Prostate gland (tissue), 2 donors: ENCODE measurements around the gene TLR9.

Source experiments
- POLR2A ChIP-seq: fragments of 450-650 bp; IDR thresholded peaks from one replicate; pipeline ENCODE4 v1.6.1; 2016; ENCODE audit warnings: antibody characterized with exemption, mild to moderate bottlenecking
- TF ChIP-seq, protein P1 (sequence below), 4 experiments: fragments of 200-600 bp in 2 of 4; fragments of 450-650 bp in 2 of 4; sonication (generic) in 2 of 4; IDR thresholded peaks; 1 replicate in 3 of 4; 2 replicates in 1 of 4; pipeline ENCODE4 v1.5.1; 2016 to 2019; ENCODE audit warnings: antibody characterized with exemption in 4 of 4, mild to moderate bottlenecking in 2 of 4, moderate library complexity in 2 of 4

DNA sequence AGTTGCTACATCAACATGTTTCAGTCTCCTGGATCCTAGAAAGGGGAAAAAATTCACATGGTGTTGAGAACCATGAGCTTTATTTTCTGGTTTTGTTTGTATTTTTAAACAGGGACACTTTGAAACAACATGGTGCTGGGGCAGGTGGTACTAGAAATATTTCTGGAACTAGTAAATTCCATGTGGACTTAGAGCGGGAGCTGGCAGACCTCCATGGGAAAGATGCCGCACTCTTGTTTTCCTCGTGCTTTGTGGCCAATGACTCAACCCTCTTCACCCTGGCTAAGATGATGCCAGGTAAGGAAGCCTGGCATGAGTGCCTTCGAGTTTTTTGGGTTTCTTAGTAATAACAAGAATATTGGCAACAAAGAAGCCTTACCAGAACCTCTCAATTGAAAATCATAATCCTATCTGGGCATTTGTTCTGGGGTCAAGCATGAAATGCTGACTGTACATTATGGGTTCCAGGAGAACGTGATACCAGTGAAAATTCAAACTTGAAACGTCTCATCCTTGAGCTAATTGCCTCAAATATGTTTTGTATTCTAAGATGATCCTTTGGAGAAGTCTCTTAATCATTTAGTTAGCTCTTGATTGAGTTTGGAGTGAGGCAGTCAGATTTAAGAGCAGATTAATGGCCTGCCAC, 19.6 kb downstream of the TLR9 start:
- TF ChIP-seq, protein P1, sequence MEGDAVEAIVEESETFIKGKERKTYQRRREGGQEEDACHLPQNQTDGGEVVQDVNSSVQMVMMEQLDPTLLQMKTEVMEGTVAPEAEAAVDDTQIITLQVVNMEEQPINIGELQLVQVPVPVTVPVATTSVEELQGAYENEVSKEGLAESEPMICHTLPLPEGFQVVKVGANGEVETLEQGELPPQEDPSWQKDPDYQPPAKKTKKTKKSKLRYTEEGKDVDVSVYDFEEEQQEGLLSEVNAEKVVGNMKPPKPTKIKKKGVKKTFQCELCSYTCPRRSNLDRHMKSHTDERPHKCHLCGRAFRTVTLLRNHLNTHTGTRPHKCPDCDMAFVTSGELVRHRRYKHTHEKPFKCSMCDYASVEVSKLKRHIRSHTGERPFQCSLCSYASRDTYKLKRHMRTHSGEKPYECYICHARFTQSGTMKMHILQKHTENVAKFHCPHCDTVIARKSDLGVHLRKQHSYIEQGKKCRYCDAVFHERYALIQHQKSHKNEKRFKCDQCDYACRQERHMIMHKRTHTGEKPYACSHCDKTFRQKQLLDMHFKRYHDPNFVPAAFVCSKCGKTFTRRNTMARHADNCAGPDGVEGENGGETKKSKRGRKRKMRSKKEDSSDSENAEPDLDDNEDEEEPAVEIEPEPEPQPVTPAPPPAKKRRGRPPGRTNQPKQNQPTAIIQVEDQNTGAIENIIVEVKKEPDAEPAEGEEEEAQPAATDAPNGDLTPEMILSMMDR (IDR thresholded peaks at IDR 0.05) = no peak
- TF ChIP-seq POLR2A = no peak
